Heart left ventricle (tissue), 13 donors: ENCODE measurements around the gene ZCCHC8.

Source experiments
- CTCF ChIP-seq, 12 donors: fragments of 200-600 bp; sonication (generic) in 4 of 12; IDR thresholded peaks; one replicate each; pipeline versions ENCODE4 v1.5.0 to v1.8.0; 2018 to 2022; ENCODE audit warnings: antibody characterized with exemption in 12 of 12, mild to moderate bottlenecking in 5 of 12
- POLR2A ChIP-seq, 2 donors: fragments of 450-650 bp; IDR thresholded peaks; one replicate each; pipeline ENCODE4 v1.6.1; 2017; ENCODE audit warnings: antibody characterized with exemption in 2 of 2, mild to moderate bottlenecking in 2 of 2, moderate library complexity in 2 of 2
- donor health status: ischemic (EF 13 %, LVEDD 7.1; RV severe dilation, severe dysfunction).
- donor health status: DM: no; HTN: yes; CAD: no.
- donor health status: DM: no; HTN: no; CAD: no.
- donor health status: ischemic (EF 25% LVEDD 6.9; RV normal size, moderate dysfunction).
- donor health status: ischemic (EF 25% LVEDD 5.7; RV mildly dilated, moderate dysfunction).
- donor health status: ischemic (EF 35%, LVEDD 5.7; RV mildly dilated, moderate dysfunction).
- donor health status: nonischemic (EF 11% LVEDD 7.7; RV severe dilation, severe dysfunction).
- donor health status: DM: yes; HTN: yes; CAD: no.
- donor health status: PGD.
- donor health status: ischemic (EF 29% LVEDD 5.4; RV normal size, mild dysfunction).
- donor health status: nonischemic (EF 23%, LVEDD 6.1; RV moderate dilation, normal function).

- TF ChIP-seq POLR2A (IDR thresholded peaks at IDR 0.05) (no peak), CTCF (IDR thresholded peaks at IDR 0.05) (no peak)
Observed at GRCh38 chr12:122533856-122534255, 33.1 kb upstream of the ZCCHC8 start.
